ENCODE measurements around the gene SORCS2. TPM values are rescaled to one million over a fixed set of nuclear protein-coding genes. Genes with fewer than 3 reads are reported as not detected.

The SORCS2 gene
- total RNA-seq, 1 experiment from 2014 or later = 4.1 TPM

GRCh38 chr4:7693237-7693608 is 500.9 kb downstream of the SORCS2 start:
- TF ChIP-seq CTCF (conservative IDR thresholded peaks at IDR 0.05; ENCODE audit: low read depth, low read length) (no peak), EZH2 (IDR thresholded peaks at IDR 0.05; ENCODE audit: low read length, unreplicated experiment) (no peak), EZH2phosphoT487 (IDR thresholded peaks at IDR 0.05; ENCODE audit: borderline replicate concordance, low read length) (no peak)
- ChIA-PET CTCF (no interaction called here), POLR2A (ENCODE audit: unreplicated experiment) (no interaction called here)
- Histone ChIP-seq H3K4me2 (ENCODE audit: low read length) (no peak overlapping the region), H3K9me3 (ENCODE audit: low read length) (no peaks in the 10 kb centered on the region), H3K27me3 (ENCODE audit: low read length) (no peaks in the 10 kb centered on the region), H3K79me2 (ENCODE audit: low read length) (no peaks in the 10 kb centered on the region), H3K4me1 (ENCODE audit: insufficient read depth, low read length) (no peaks in the 10 kb centered on the region), H3F3A (ENCODE audit: low read length, unreplicated experiment) (no peaks in the 10 kb centered on the region), H3K9ac (ENCODE audit: low read length) (no peak overlapping the region), H3K36me3 (ENCODE audit: low read depth, low read length) (no peaks in the 10 kb centered on the region), H3K9me2 (replicated peaks; ENCODE audit: low read length) (no peaks in the 10 kb centered on the region), H2AFZ (ENCODE audit: low read length) (no peak overlapping the region), H4K20me1 (ENCODE audit: low read length) (no peaks in the 10 kb centered on the region), H3K4me3 (ENCODE audit: low read length) (no peak overlapping the region), H3K27ac (ENCODE audit: low read length) (no peak overlapping the region)
- DNase-seq (no peak), ATAC-seq (no peak)
- intact Hi-C loops (cut with micrococcal nuclease) = no loop called here
- BruUV-seq (replicated peaks) = no TSS peak

GRCh38 chr4:7693711-7694110 is 501.4 kb downstream of the SORCS2 start:
- Histone ChIP-seq H3K9me3 (ENCODE audit: low read length) (no peaks in the 10 kb centered on the region), H3K4me3 (ENCODE audit: low read length) (no peak overlapping the region), H3F3A (ENCODE audit: low read length, unreplicated experiment) (no peaks in the 10 kb centered on the region), H3K9ac (ENCODE audit: low read length) (no peak overlapping the region), H3K27me3 (ENCODE audit: low read length) (no peaks in the 10 kb centered on the region), H3K4me1 (ENCODE audit: insufficient read depth, low read length) (no peaks in the 10 kb centered on the region), H3K36me3 (ENCODE audit: low read depth, low read length) (no peaks in the 10 kb centered on the region), H3K79me2 (ENCODE audit: low read length) (no peaks in the 10 kb centered on the region), H4K20me1 (ENCODE audit: low read length) (no peaks in the 10 kb centered on the region), H3K4me2 (ENCODE audit: low read length) (no peak overlapping the region), H2AFZ (ENCODE audit: low read length) (no peak overlapping the region), H3K9me2 (replicated peaks; ENCODE audit: low read length) (no peaks in the 10 kb centered on the region), H3K27ac (ENCODE audit: low read length) (no peak overlapping the region)
- ChIA-PET POLR2A (ENCODE audit: unreplicated experiment) (no interaction called here), CTCF (no interaction called here)
- no TSS peak for BruUV-seq (replicated peaks)
- TF ChIP-seq CTCF (conservative IDR thresholded peaks at IDR 0.05; ENCODE audit: low read depth, low read length) (no peak), EZH2phosphoT487 (IDR thresholded peaks at IDR 0.05; ENCODE audit: borderline replicate concordance, low read length) (no peak), EZH2 (IDR thresholded peaks at IDR 0.05; ENCODE audit: low read length, unreplicated experiment) (no peak)
- ATAC-seq (no peak), DNase-seq (no peak)
- intact Hi-C loops (cut with micrococcal nuclease) = no loop called here

- no peak overlapping the region for H3K4me3 ChIP-seq (ENCODE audit: low read length)
- no peak overlapping the region for H3K27ac ChIP-seq (ENCODE audit: low read length)
- no peaks in the 10 kb centered on the region for H3K4me1 ChIP-seq (ENCODE audit: insufficient read depth, low read length)
- no peak overlapping the region for H3K9ac ChIP-seq (ENCODE audit: low read length)
- H3K27me3 ChIP-seq (ENCODE audit: low read length) = no peaks in the 10 kb centered on the region
- no peaks in the 10 kb centered on the region for H4K20me1 ChIP-seq (ENCODE audit: low read length)
- intact Hi-C loops (cut with micrococcal nuclease) = no loop called here
- POLR2A ChIA-PET (ENCODE audit: unreplicated experiment) = no interaction called here
- ATAC-seq (no peak), DNase-seq (no peak)
- BruUV-seq (replicated peaks) = no TSS peak
- TF ChIP-seq EZH2 (IDR thresholded peaks at IDR 0.05; ENCODE audit: low read length, unreplicated experiment) = no peak
- TF ChIP-seq EZH2phosphoT487 (IDR thresholded peaks at IDR 0.05; ENCODE audit: borderline replicate concordance, low read length) = no peak
- TF ChIP-seq CTCF (conservative IDR thresholded peaks at IDR 0.05; ENCODE audit: low read depth, low read length) = no peak
- H2AFZ ChIP-seq (ENCODE audit: low read length) = no peak overlapping the region
- no peaks in the 10 kb centered on the region for H3F3A ChIP-seq (ENCODE audit: low read length, unreplicated experiment)
- no peak overlapping the region for H3K4me2 ChIP-seq (ENCODE audit: low read length)
- CTCF ChIA-PET = no interaction called here
- H3K79me2 ChIP-seq (ENCODE audit: low read length) = no peaks in the 10 kb centered on the region
- no peaks in the 10 kb centered on the region for H3K36me3 ChIP-seq (ENCODE audit: low read depth, low read length)
- H3K9me2 ChIP-seq (replicated peaks; ENCODE audit: low read length) = no peaks in the 10 kb centered on the region
- H3K9me3 ChIP-seq (ENCODE audit: low read length) = no peaks in the 10 kb centered on the region
Observed at GRCh38 chr4:7694324-7694723, 502.0 kb downstream of the SORCS2 start.

Data from PC-3 (cell line).